HCT116 (cell line): Measurements from ENCODE around the gene LRRC1. TPM values are rescaled to one million over a fixed set of nuclear protein-coding genes. Genes with fewer than 3 reads are reported as not detected.

ENCODE experiments used
- ATAC-seq: fragments of 200-7000 bp; cut with Tn5 transposase; 2 replicates; pipeline ENCODE4 v1.9.1; 2020; ENCODE audit warnings: mild to moderate bottlenecking, moderate library complexity
- BruUV-seq: library from RNA; stranded (reverse); fragments of 400-500 nt; replicated peaks from 2 replicates; lab custom pipeline; 2021; lab: Mats Ljungman, UMichigan
- CTCF ChIA-PET: fragments of 300-600 bp; sonication (Branson Sonifier 250); formaldehyde crosslinking; loops from one replicate; lab custom pipeline; 2021; ENCODE audit warnings: antibody characterized with exemption; lab: Charles Lee
- POLR2A ChIA-PET: fragments of 300-600, 350-600 bp; sonication (Branson Sonifier 250); formaldehyde crosslinking; loops from one replicate; lab custom pipeline; 2021; ENCODE audit warnings: antibody characterized with exemption; lab: Charles Lee
- RAD21 ChIA-PET, 2 experiments: fragments of 300-600 bp; sonication (Branson Sonifier 250); formaldehyde crosslinking; loops; one replicate each; lab custom pipeline; 2023; ENCODE audit warnings: low total read pairs in 2 of 2; ENCODE audit not compliant: uncharacterized antibody in 2 of 2, unreplicated experiment in 2 of 2, low non-redundant PET in 1 of 2; lab: Charles Lee
- DNase-seq: peaks from one replicate; pipeline ENCODE4 v3.0.0-alpha.2; 2010; ENCODE audit warnings: low read depth, low spot score
- H2AFZ ChIP-seq: fragments of 200-600 bp; shearing (Covaris generic), sonication (generic); 2 replicates; pipeline ENCODE4 v1.6.1; 2017; ENCODE audit warnings: low read depth, mixed run types, mixed read lengths, antibody characterized with exemption, low read length; ENCODE audit not compliant: poor library complexity, severe bottlenecking
- H3K27ac ChIP-seq: 2 replicates; pipeline ENCODE4 v1.5.1; 2012; ENCODE audit warnings: low read depth, low read length
- H3K27me3 ChIP-seq: fragments of 200-600 bp; sonication (generic); 2 replicates; pipeline ENCODE4 v1.6.1; 2016; ENCODE audit warnings: mixed run types, low read length, mixed read lengths; ENCODE audit not compliant: insufficient read depth
- H3K36me3 ChIP-seq, 2 experiments: fragments of 200-500 bp in 1 of 2; fragments of 200-600 bp in 1 of 2; sonication (Bioruptor generic) in 1 of 2; sonication (generic) in 1 of 2; 2 replicates each; pipeline versions ENCODE4 v1.5.1 to v1.6.1; 2014 to 2016; ENCODE audit warnings: low read length in 2 of 2, inconsistent platforms in 1 of 2, mixed read lengths in 1 of 2, mixed run types in 1 of 2; ENCODE audit not compliant: insufficient read depth in 2 of 2, control insufficient read depth in 1 of 2
- H3K4me1 ChIP-seq, 2 experiments: fragments of 200-600 bp in 1 of 2; sonication (generic) in 1 of 2; 2 replicates each; pipeline versions ENCODE4 v1.5.1 to v1.6.1; 2012 to 2017; ENCODE audit warnings: low read length in 2 of 2, inconsistent platforms in 1 of 2, mild to moderate bottlenecking in 1 of 2, mixed read lengths in 1 of 2, mixed run types in 1 of 2, moderate library complexity in 1 of 2; ENCODE audit not compliant: insufficient read depth in 2 of 2, control insufficient read depth in 1 of 2
- H3K4me2 ChIP-seq: fragments of 200-600 bp; sonication (generic); 2 replicates; pipeline ENCODE4 v1.6.1; 2017; ENCODE audit warnings: mixed run types, low read length, mixed read lengths
- H3K4me3 ChIP-seq, 2 experiments: fragments of 200-600 bp in 1 of 2; sonication (generic) in 1 of 2; replicated peaks in 1 of 2; 2 replicates each; pipeline ENCODE4 v1.5.1; 2011 to 2016; ENCODE audit warnings: low read length in 2 of 2, control low read depth in 1 of 2, low read depth in 1 of 2, mild to moderate bottlenecking in 1 of 2, mixed read lengths in 1 of 2, mixed run types in 1 of 2
- H3K79me2 ChIP-seq: fragments of 200-600 bp; sonication (generic); 2 replicates; pipeline ENCODE4 v1.6.1; 2017; ENCODE audit warnings: mild to moderate bottlenecking, mixed run types, low read length, moderate library complexity, mixed read lengths; ENCODE audit not compliant: insufficient read depth
- H3K9ac ChIP-seq: fragments of 200-600 bp; sonication (generic); 2 replicates; pipeline ENCODE4 v1.6.1; 2016; ENCODE audit warnings: low read length, mixed read lengths
- H3K9me2 ChIP-seq: fragments of 200-600 bp; sonication (generic), shearing (Covaris generic); 2 replicates; pipeline ENCODE4 v1.6.1; 2017; ENCODE audit warnings: mixed run types, mild to moderate bottlenecking, moderate library complexity; ENCODE audit not compliant: insufficient read depth
- H3K9me3 ChIP-seq, 2 experiments: fragments of 200-500 bp in 1 of 2; fragments of 200-600 bp in 1 of 2; sonication (Bioruptor generic) in 1 of 2; sonication (generic) in 1 of 2; 2 replicates each; pipeline ENCODE4 v1.6.1; 2014 to 2017; ENCODE audit warnings: low read length in 2 of 2, mixed read lengths in 2 of 2, inconsistent platforms in 1 of 2, low read depth in 1 of 2, mild to moderate bottlenecking in 1 of 2, mixed run types in 1 of 2, moderate library complexity in 1 of 2; ENCODE audit not compliant: control insufficient read depth in 1 of 2, insufficient read depth in 1 of 2
- H4K20me1 ChIP-seq: fragments of 200-600 bp; sonication (generic), shearing (Covaris generic); 2 replicates; pipeline ENCODE4 v1.6.1; 2017; ENCODE audit warnings: mixed run types, mild to moderate bottlenecking, moderate library complexity; ENCODE audit not compliant: insufficient read depth
- CBX3 ChIP-seq: IDR thresholded peaks from 2 replicates; pipeline ENCODE4 v1.6.1; 2012; ENCODE audit warnings: low read depth
- EGR1 ChIP-seq: IDR thresholded peaks from 2 replicates; pipeline ENCODE4 v1.6.1; 2012; ENCODE audit warnings: low read depth
- EZH2 ChIP-seq: fragments of 200-600 bp; sonication (generic); IDR thresholded peaks from 2 replicates; pipeline ENCODE4 v1.6.1; 2017; ENCODE audit warnings: antibody characterized with exemption, mixed run types
- POLR2A ChIP-seq: IDR thresholded peaks from 2 replicates; pipeline ENCODE4 v1.7.0; 2011; ENCODE audit warnings: borderline replicate concordance; ENCODE audit not compliant: insufficient read depth, insufficient read length; ENCODE audit errors: extremely low read depth
- SIN3A ChIP-seq: IDR thresholded peaks from 2 replicates; pipeline ENCODE4 v1.6.1; 2012; ENCODE audit warnings: low read depth
- SP1 ChIP-seq: IDR thresholded peaks from 2 replicates; pipeline ENCODE4 v1.6.1; 2012; ENCODE audit warnings: low read depth
- YY1 ChIP-seq: IDR thresholded peaks from 2 replicates; pipeline ENCODE4 v1.6.1; 2011; ENCODE audit warnings: low read length, low read depth, moderate library complexity, mild to moderate bottlenecking; ENCODE audit not compliant: insufficient replicate concordance; ENCODE audit errors: extremely low read depth
- ZFX ChIP-seq: fragments of 450-650 bp; IDR thresholded peaks from 2 replicates; pipeline ENCODE4 v1.6.1; 2017
- intact Hi-C: fragments of 100-400 bp; cut with micrococcal nuclease; formaldehyde crosslinking; loops from 2 replicates; pipeline ENCODE4 v1.10.0; 2022
- total RNA-seq: library from RNA; stranded (reverse); gene quantifications from one replicate; pipeline ENCODE4 v1.2.1, GENCODE V29; 2021; ENCODE audit not compliant: unreplicated experiment
- TF ChIP-seq, protein P1 (sequence below): IDR thresholded peaks from 2 replicates; pipeline ENCODE4 v1.6.1; 2011; ENCODE audit warnings: mild to moderate bottlenecking, low read length, moderate library complexity; ENCODE audit not compliant: insufficient replicate concordance; ENCODE audit errors: extremely low read depth
- TF ChIP-seq, protein P2 (sequence below): IDR thresholded peaks from 2 replicates; pipeline ENCODE4 v1.6.1; 2012; ENCODE audit warnings: low read depth
- TF ChIP-seq, protein P3 (sequence below), 3 experiments: fragments of 200-600 bp in 1 of 3; sonication (generic) in 1 of 3; IDR thresholded peaks in 2 of 3; conservative IDR thresholded peaks in 1 of 3; 2 replicates each; pipeline ENCODE4 v1.5.1; 2012 to 2017; ENCODE audit warnings: low read depth in 2 of 3, low read length in 2 of 3, antibody characterized with exemption in 1 of 3, borderline replicate concordance in 1 of 3, control low read depth in 1 of 3, mild to moderate bottlenecking in 1 of 3, mixed read lengths in 1 of 3, mixed run types in 1 of 3, moderate library complexity in 1 of 3; ENCODE audit not compliant: insufficient read depth in 1 of 3
- TF ChIP-seq, protein P4 (sequence below): IDR thresholded peaks from 2 replicates; pipeline ENCODE4 v1.6.1; 2012

Gene LRRC1
- total RNA-seq, 1 experiment from 2014 or later: 19.8 TPM

DNA sequence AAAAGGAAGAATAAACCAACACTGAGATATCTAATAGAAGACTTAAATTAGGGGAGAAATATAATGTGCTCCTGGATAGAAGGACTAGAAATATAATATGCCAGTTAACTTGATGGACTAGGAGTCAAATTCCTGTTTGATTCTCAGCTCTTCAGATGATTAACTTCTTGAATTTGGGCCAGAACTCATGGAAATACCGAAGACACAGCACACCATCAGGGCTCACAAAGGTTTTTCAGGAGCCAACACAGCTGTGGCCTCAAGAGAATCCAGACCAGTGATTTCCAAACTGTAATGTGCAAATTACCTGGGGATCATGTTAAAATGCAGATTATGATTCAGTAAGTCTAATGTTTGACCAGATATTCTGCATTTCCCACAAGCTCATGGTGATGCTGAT is 33.8 kb upstream of the LRRC1 start:
- ChIA-PET CTCF (interaction anchor here (1.9 kb wide), 1 partner anchor 42 kb away, joined by 7 read pairs; no protein-coding TSS in a partner anchor), RAD21 (no interaction called here), POLR2A (interaction anchor here (0.7 kb wide), 1 partner anchor 181 kb away, joined by 8 read pairs; no protein-coding TSS in a partner anchor)
- BruUV-seq: no TSS peak
- intact Hi-C loops: no loop called here
- H3K4me3 ChIP-seq: no peak overlapping the region
- H3K9ac ChIP-seq: no peak overlapping the region
- no peak overlapping the region for H2AFZ ChIP-seq
- DNase-seq (no peak), ATAC-seq (no peak)
- H4K20me1 ChIP-seq: no peaks in the 10 kb centered on the region
- H3K4me2 ChIP-seq: no peak overlapping the region
- no peaks in the 10 kb centered on the region for H3K9me2 ChIP-seq
- no peak for TF ChIP-seq POLR2A
- TF ChIP-seq, protein P1, sequence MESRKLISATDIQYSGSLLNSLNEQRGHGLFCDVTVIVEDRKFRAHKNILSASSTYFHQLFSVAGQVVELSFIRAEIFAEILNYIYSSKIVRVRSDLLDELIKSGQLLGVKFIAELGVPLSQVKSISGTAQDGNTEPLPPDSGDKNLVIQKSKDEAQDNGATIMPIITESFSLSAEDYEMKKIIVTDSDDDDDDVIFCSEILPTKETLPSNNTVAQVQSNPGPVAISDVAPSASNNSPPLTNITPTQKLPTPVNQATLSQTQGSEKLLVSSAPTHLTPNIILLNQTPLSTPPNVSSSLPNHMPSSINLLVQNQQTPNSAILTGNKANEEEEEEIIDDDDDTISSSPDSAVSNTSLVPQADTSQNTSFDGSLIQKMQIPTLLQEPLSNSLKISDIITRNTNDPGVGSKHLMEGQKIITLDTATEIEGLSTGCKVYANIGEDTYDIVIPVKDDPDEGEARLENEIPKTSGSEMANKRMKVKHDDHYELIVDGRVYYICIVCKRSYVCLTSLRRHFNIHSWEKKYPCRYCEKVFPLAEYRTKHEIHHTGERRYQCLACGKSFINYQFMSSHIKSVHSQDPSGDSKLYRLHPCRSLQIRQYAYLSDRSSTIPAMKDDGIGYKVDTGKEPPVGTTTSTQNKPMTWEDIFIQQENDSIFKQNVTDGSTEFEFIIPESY: no peak
- TF ChIP-seq, protein P2, sequence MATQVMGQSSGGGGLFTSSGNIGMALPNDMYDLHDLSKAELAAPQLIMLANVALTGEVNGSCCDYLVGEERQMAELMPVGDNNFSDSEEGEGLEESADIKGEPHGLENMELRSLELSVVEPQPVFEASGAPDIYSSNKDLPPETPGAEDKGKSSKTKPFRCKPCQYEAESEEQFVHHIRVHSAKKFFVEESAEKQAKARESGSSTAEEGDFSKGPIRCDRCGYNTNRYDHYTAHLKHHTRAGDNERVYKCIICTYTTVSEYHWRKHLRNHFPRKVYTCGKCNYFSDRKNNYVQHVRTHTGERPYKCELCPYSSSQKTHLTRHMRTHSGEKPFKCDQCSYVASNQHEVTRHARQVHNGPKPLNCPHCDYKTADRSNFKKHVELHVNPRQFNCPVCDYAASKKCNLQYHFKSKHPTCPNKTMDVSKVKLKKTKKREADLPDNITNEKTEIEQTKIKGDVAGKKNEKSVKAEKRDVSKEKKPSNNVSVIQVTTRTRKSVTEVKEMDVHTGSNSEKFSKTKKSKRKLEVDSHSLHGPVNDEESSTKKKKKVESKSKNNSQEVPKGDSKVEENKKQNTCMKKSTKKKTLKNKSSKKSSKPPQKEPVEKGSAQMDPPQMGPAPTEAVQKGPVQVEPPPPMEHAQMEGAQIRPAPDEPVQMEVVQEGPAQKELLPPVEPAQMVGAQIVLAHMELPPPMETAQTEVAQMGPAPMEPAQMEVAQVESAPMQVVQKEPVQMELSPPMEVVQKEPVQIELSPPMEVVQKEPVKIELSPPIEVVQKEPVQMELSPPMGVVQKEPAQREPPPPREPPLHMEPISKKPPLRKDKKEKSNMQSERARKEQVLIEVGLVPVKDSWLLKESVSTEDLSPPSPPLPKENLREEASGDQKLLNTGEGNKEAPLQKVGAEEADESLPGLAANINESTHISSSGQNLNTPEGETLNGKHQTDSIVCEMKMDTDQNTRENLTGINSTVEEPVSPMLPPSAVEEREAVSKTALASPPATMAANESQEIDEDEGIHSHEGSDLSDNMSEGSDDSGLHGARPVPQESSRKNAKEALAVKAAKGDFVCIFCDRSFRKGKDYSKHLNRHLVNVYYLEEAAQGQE: no peak
- no peak for TF ChIP-seq EZH2
- TF ChIP-seq YY1: no peak
- no peak for TF ChIP-seq EGR1
- no peak for TF ChIP-seq CBX3
- TF ChIP-seq, protein P3, sequence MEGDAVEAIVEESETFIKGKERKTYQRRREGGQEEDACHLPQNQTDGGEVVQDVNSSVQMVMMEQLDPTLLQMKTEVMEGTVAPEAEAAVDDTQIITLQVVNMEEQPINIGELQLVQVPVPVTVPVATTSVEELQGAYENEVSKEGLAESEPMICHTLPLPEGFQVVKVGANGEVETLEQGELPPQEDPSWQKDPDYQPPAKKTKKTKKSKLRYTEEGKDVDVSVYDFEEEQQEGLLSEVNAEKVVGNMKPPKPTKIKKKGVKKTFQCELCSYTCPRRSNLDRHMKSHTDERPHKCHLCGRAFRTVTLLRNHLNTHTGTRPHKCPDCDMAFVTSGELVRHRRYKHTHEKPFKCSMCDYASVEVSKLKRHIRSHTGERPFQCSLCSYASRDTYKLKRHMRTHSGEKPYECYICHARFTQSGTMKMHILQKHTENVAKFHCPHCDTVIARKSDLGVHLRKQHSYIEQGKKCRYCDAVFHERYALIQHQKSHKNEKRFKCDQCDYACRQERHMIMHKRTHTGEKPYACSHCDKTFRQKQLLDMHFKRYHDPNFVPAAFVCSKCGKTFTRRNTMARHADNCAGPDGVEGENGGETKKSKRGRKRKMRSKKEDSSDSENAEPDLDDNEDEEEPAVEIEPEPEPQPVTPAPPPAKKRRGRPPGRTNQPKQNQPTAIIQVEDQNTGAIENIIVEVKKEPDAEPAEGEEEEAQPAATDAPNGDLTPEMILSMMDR (IDR thresholded peaks at IDR 0.05 in 2 of 3, conservative IDR thresholded peaks at IDR 0.05 in 1 of 3; ENCODE audit: borderline replicate concordance in 1 of 3, insufficient read depth in 1 of 3, low read depth in 2 of 3, low read length in 2 of 3): no peak
- TF ChIP-seq SIN3A: no peak
- TF ChIP-seq, protein P4, sequence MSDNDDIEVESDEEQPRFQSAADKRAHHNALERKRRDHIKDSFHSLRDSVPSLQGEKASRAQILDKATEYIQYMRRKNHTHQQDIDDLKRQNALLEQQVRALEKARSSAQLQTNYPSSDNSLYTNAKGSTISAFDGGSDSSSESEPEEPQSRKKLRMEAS: no peak
- TF ChIP-seq ZFX: no peak
- no peak for TF ChIP-seq SP1
- no peaks in the 10 kb centered on the region for H3K36me3 ChIP-seq
- no peaks in the 10 kb centered on the region for H3K9me3 ChIP-seq
- H3K79me2 ChIP-seq: no peaks in the 10 kb centered on the region
- no peaks in the 10 kb centered on the region for H3K4me1 ChIP-seq
- H3K27me3 ChIP-seq: no peaks in the 10 kb centered on the region
- no peak overlapping the region for H3K27ac ChIP-seq
